GM12878 (cell line): Measurements from ENCODE around the gene CRELD2. TPM values are rescaled to one million over a fixed set of nuclear protein-coding genes. Genes with fewer than 3 reads are reported as not detected.

Experiments
- ASH2L ChIP-seq: fragments of 300-600, 200-600 bp; sonication (generic); IDR thresholded peaks from 2 replicates; pipeline ENCODE4 v1.6.1; 2017; ENCODE audit warnings: low read depth, mild to moderate bottlenecking, borderline replicate concordance
- CREB1 ChIP-seq: IDR thresholded peaks from 2 replicates; pipeline ENCODE4 v1.6.1; 2012; ENCODE audit warnings: low read depth, mild to moderate bottlenecking, inconsistent platforms
- DPF2 ChIP-seq: fragments of 450-650 bp; IDR thresholded peaks from 2 replicates; pipeline ENCODE4 v1.6.1; 2017; ENCODE audit warnings: mild to moderate bottlenecking
- EGR1 ChIP-seq, 2 experiments: IDR thresholded peaks; 1 replicate in 1 of 2; 2 replicates in 1 of 2; pipeline ENCODE4 v1.6.1; 2011 to 2012; ENCODE audit warnings: low read depth in 2 of 2, low read length in 2 of 2, borderline replicate concordance in 1 of 2, mild to moderate bottlenecking in 1 of 2, moderate library complexity in 1 of 2
- EP300 ChIP-seq, 2 experiments: fragments of 150-350 bp in 1 of 2; IDR thresholded peaks; 2 replicates each; pipeline ENCODE4 v1.6.1; 2011 to 2012; ENCODE audit warnings: low read depth in 2 of 2, low read length in 2 of 2, borderline replicate concordance in 1 of 2, improper control_type of control experiment in 1 of 2, inconsistent platforms in 1 of 2; ENCODE audit not compliant: control insufficient read depth in 1 of 2
- EZH2 ChIP-seq: IDR thresholded peaks from 2 replicates; pipeline ENCODE4 v1.6.1; 2012; ENCODE audit warnings: low read depth, mild to moderate bottlenecking, control low read depth, inconsistent platforms, low read length, borderline replicate concordance; ENCODE audit not compliant: control insufficient read depth
- HDAC6 ChIP-seq: fragments of 200-600 bp; sonication (generic); IDR thresholded peaks from one replicate; pipeline ENCODE4 v1.8.0; 2017; ENCODE audit warnings: antibody characterized with exemption; ENCODE audit not compliant: unreplicated experiment
- JUND ChIP-seq: IDR thresholded peaks from 2 replicates; pipeline ENCODE4 v1.6.1; 2012; ENCODE audit warnings: low read depth, mild to moderate bottlenecking, low read length, improper control_type of control experiment, moderate library complexity
- KAT2A ChIP-seq: conservative IDR thresholded peaks from 2 replicates; pipeline ENCODE4 v1.6.1; 2011; ENCODE audit warnings: low read depth, low read length; ENCODE audit not compliant: control insufficient read depth
- KLF5 ChIP-seq: fragments of 450-650 bp; IDR thresholded peaks from 2 replicates; pipeline ENCODE4 v1.6.1; 2014; ENCODE audit warnings: mild to moderate bottlenecking; ENCODE audit not compliant: partially characterized antibody
- MEF2B ChIP-seq: fragments of 450-650 bp; IDR thresholded peaks from 2 replicates; pipeline ENCODE4 v1.6.1; 2018; ENCODE audit warnings: mild to moderate bottlenecking, moderate library complexity; ENCODE audit not compliant: partially characterized antibody, poor library complexity, severe bottlenecking
- MTA3 ChIP-seq: IDR thresholded peaks from 2 replicates; pipeline ENCODE4 v1.6.1; 2012; ENCODE audit warnings: low read length, inconsistent platforms, borderline replicate concordance
- NFYA ChIP-seq: IDR thresholded peaks from 2 replicates; pipeline ENCODE4 v1.6.1; 2011; ENCODE audit warnings: low read depth, mild to moderate bottlenecking, low read length, improper control_type of control experiment, borderline replicate concordance
- NFYB ChIP-seq: IDR thresholded peaks from 2 replicates; pipeline ENCODE4 v1.6.1; 2011; ENCODE audit warnings: low read depth, mild to moderate bottlenecking, low read length, improper control_type of control experiment, moderate library complexity; ENCODE audit not compliant: insufficient read depth
- RAD21 ChIP-seq: IDR thresholded peaks from 2 replicates; pipeline ENCODE4 v1.6.1; 2011; ENCODE audit warnings: mild to moderate bottlenecking, low read depth, low read length, moderate library complexity; ENCODE audit not compliant: insufficient read depth
- RELA ChIP-seq: fragments of 450-650 bp; IDR thresholded peaks from 2 replicates; pipeline ENCODE4 v1.8.0; 2014; ENCODE audit warnings: borderline replicate concordance; ENCODE audit not compliant: partially characterized antibody
- SPI1 ChIP-seq: IDR thresholded peaks from 2 replicates; pipeline ENCODE4 v1.6.1; 2011; ENCODE audit warnings: low read depth, mild to moderate bottlenecking, low read length, moderate library complexity, borderline replicate concordance; ENCODE audit not compliant: insufficient read depth
- STAT1 ChIP-seq: fragments of 450-650 bp; conservative IDR thresholded peaks from 2 replicates; pipeline ENCODE4 v1.6.1; 2014; ENCODE audit warnings: antibody characterized with exemption, mild to moderate bottlenecking
- SUZ12 ChIP-seq: fragments of 200-600 bp; sonication (generic); IDR thresholded peaks from one replicate; pipeline ENCODE4 v1.6.1; 2018; ENCODE audit warnings: antibody characterized with exemption, mild to moderate bottlenecking; ENCODE audit not compliant: unreplicated experiment
- TBL1XR1 ChIP-seq: IDR thresholded peaks from 2 replicates; pipeline ENCODE4 v1.6.1; 2012; ENCODE audit warnings: low read depth, low read length, improper control_type of control experiment
- WRNIP1 ChIP-seq: IDR thresholded peaks from 2 replicates; pipeline ENCODE4 v1.6.1; 2011; ENCODE audit warnings: low read depth, low read length, improper control_type of control experiment, borderline replicate concordance
- YY1 ChIP-seq: IDR thresholded peaks from 2 replicates; pipeline ENCODE4 v1.6.1; 2011; ENCODE audit warnings: low read depth, mild to moderate bottlenecking, low read length
- ZNF207 ChIP-seq: fragments of 450-650 bp; IDR thresholded peaks from 2 replicates; pipeline ENCODE4 v1.6.1; 2014; ENCODE audit warnings: antibody characterized with exemption, mild to moderate bottlenecking, borderline replicate concordance
- ZNF217 ChIP-seq: fragments of 450-650 bp; IDR thresholded peaks from 2 replicates; pipeline ENCODE4 v1.6.1; 2017; ENCODE audit warnings: antibody characterized with exemption, mild to moderate bottlenecking
- ZNF274 ChIP-seq: IDR thresholded peaks from one replicate; pipeline ENCODE4 v1.8.0; 2011; ENCODE audit not compliant: insufficient read length, insufficient read depth
- polyA plus RNA-seq, 11 experiments: library from polyadenylated mRNA; depleted of rRNA in 4 of 11; unstranded in 6 of 11; stranded (reverse) in 5 of 11; fragments of >200 nt; fragmentation: Nextera tagmentation in 4 of 11; fragmentation: Illumina TruSeq in 1 of 11; extraction: Ambion mirVana in 4 of 11; extraction: Trizol in 1 of 11; gene quantifications; 1 replicate in 1 of 11; 2 replicates in 10 of 11; pipeline versions ENCODE4 v1.2.1 to v1.2.3, GENCODE V29; 2011 to 2016; ENCODE audit warnings: inconsistent platforms in 2 of 11, missing spikeins in 2 of 11, low read depth in 1 of 11
- total RNA-seq, 4 experiments: library from RNA; depleted of rRNA in 3 of 4; stranded (reverse); fragments of >200 nt in 3 of 4; fragmentation: Illumina TruSeq in 1 of 4; extraction: Trizol in 1 of 4; gene quantifications; 2 replicates each; pipeline versions ENCODE4 v1.2.1 to v1.2.3, GENCODE V29; 2013 to 2021
- TF ChIP-seq, protein P1 (sequence below): fragments of 450-650 bp; IDR thresholded peaks from 2 replicates; pipeline ENCODE4 v1.6.1; 2017; ENCODE audit warnings: antibody characterized with exemption, mild to moderate bottlenecking, moderate library complexity
- TF ChIP-seq, protein P2 (sequence below): IDR thresholded peaks from 2 replicates; pipeline ENCODE4 v1.6.1; 2012; ENCODE audit warnings: low read length, inconsistent platforms

Gene CRELD2
- total and polyA plus RNA-seq, 10 of the 15 experiments (the other 5 are each of a cell fraction or from before 2014, with no cell fraction given) = 9.4 to 111 (median 25.9) TPM

DNA sequence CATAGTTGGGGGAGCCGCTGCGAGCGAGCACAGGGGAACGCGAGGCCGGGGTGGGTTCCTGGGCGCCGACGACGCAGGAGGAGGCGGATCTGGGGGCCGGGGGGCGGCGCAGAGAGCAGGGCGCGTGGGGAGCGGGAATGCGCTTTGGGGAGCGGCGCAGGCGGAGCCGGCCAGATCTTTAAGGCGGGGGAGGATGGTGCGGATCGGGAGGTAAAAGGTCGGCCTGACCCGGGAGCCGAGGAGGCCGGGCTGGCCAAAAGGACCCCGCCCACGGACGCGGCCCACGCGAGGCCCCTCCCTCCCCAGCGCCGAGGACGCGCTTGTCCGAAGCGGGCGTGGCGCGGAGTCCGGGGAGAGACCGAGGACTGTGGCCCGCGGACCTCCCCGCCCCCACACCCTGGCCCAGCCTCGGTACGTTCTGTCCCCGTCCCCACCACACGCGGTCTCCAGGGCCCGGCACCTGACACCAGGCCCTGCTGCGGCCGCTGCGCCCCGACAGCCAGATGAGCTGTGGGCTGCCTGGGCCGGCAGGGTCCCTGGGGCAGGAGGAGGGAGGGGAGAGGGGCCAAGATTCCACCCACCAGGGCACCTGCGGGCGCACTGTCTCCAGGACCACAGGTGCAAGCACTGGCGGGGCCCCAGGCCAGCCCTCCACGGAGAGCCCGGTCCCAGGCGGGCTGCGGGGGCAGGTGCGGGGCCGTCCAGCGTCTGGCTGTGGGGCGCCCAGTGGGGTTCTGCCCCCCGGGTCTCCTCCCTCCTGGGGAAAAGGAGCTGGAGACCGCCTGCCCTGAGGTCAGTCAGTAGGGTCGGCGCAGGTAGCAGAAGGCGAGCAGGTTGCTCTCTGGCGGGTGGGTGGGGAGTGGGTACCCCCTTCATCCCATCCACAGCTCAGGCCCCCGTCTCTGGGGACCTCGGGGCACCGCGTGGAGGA lies 53.1 kb downstream of the CRELD2 start (continued):
- no peak for TF ChIP-seq JUND
- no peak for TF ChIP-seq ZNF207
- TF ChIP-seq SUZ12 = no peak
- TF ChIP-seq HDAC6 = no peak
- TF ChIP-seq STAT1 = no peak
- TF ChIP-seq WRNIP1 = no peak
- no peak; the same call in 1 of the 2 replicates for TF ChIP-seq DPF2
- no peak for TF ChIP-seq NFYB
- TF ChIP-seq, protein P1, sequence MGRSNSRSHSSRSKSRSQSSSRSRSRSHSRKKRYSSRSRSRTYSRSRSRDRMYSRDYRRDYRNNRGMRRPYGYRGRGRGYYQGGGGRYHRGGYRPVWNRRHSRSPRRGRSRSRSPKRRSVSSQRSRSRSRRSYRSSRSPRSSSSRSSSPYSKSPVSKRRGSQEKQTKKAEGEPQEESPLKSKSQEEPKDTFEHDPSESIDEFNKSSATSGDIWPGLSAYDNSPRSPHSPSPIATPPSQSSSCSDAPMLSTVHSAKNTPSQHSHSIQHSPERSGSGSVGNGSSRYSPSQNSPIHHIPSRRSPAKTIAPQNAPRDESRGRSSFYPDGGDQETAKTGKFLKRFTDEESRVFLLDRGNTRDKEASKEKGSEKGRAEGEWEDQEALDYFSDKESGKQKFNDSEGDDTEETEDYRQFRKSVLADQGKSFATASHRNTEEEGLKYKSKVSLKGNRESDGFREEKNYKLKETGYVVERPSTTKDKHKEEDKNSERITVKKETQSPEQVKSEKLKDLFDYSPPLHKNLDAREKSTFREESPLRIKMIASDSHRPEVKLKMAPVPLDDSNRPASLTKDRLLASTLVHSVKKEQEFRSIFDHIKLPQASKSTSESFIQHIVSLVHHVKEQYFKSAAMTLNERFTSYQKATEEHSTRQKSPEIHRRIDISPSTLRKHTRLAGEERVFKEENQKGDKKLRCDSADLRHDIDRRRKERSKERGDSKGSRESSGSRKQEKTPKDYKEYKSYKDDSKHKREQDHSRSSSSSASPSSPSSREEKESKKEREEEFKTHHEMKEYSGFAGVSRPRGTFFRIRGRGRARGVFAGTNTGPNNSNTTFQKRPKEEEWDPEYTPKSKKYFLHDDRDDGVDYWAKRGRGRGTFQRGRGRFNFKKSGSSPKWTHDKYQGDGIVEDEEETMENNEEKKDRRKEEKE = no peak
- no peak for TF ChIP-seq RELA
- TF ChIP-seq TBL1XR1 = no peak
- no peak for TF ChIP-seq ZNF217
- peak in 1 of 2 experiments; percentile 78; a peak in 2 of 3 replicates for TF ChIP-seq EGR1 (IDR thresholded peaks at IDR 0.05; ENCODE audit: borderline replicate concordance in 1 of 2, low read depth in 2 of 2, low read length in 2 of 2)
- no peak for TF ChIP-seq EP300 (IDR thresholded peaks at IDR 0.05; ENCODE audit: borderline replicate concordance in 1 of 2, control insufficient read depth in 1 of 2, low read depth in 2 of 2, low read length in 2 of 2)
- no peak for TF ChIP-seq NFYA
- TF ChIP-seq ASH2L = no peak
- no peak for TF ChIP-seq ZNF274
- no peak for TF ChIP-seq RAD21
- TF ChIP-seq, protein P2, sequence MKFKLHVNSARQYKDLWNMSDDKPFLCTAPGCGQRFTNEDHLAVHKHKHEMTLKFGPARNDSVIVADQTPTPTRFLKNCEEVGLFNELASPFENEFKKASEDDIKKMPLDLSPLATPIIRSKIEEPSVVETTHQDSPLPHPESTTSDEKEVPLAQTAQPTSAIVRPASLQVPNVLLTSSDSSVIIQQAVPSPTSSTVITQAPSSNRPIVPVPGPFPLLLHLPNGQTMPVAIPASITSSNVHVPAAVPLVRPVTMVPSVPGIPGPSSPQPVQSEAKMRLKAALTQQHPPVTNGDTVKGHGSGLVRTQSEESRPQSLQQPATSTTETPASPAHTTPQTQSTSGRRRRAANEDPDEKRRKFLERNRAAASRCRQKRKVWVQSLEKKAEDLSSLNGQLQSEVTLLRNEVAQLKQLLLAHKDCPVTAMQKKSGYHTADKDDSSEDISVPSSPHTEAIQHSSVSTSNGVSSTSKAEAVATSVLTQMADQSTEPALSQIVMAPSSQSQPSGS = no peak
- TF ChIP-seq KLF5 = no peak
- TF ChIP-seq YY1 = peak; percentile 20; the same call in 1 of the 2 replicates
- TF ChIP-seq CREB1 = no peak
- no peak for TF ChIP-seq MTA3
- no peak for TF ChIP-seq SPI1
- no peak for TF ChIP-seq MEF2B
- no peak for TF ChIP-seq KAT2A
- TF ChIP-seq EZH2 = no peak
